Pancreas (tissue), 10 donors: ENCODE data around the gene KLF9. TPM values are rescaled to one million over a fixed set of nuclear protein-coding genes. Genes with fewer than 3 reads are reported as not detected.
A peak's percentile ranks its signal among the peaks of the same experiment; 100 is the strongest.

Source experiments
- ATAC-seq, 4 donors: fragments of 200-7000 bp; cut with Tn5 transposase; one replicate each; pipeline versions ENCODE4 v1.8.0 to v1.9.1; 2020; ENCODE audit warnings: mild to moderate bottlenecking in 4 of 4, moderate library complexity in 4 of 4
- DNase-seq, 6 donors: peaks; one replicate each; pipeline ENCODE4 v3.0.0-alpha.2; 2020
- FAIRE-seq: peaks from 2 replicates; lab custom pipeline; 2012; peaks lifted over from hg19 to GRCh38; lab: Jason Lieb, UNC
- H3K27ac ChIP-seq, 4 donors: fragments of 200-600 bp; sonication (generic); 1 replicate in 3 of 4; 2 replicates in 1 of 4; pipeline versions ENCODE4 v1.5.0 to v1.8.0; 2020
- H3K27me3 ChIP-seq, 4 donors: fragments of 200-600 bp; one replicate each; pipeline ENCODE4 v1.8.0; 2021
- H3K36me3 ChIP-seq, 3 donors: fragments of 200-600 bp; sonication (generic) in 1 of 3; one replicate each; pipeline versions ENCODE4 v1.5.0 to v1.8.0; 2020 to 2021
- H3K4me1 ChIP-seq, 3 donors: fragments of 200-600 bp; one replicate each; pipeline ENCODE4 v1.8.0; 2021
- H3K4me3 ChIP-seq, 4 donors: fragments of 200-600 bp; sonication (generic) in 2 of 4; one replicate each; pipeline versions ENCODE4 v1.5.0 to v1.8.0; 2020 to 2021
- H3K9me3 ChIP-seq, 4 donors: fragments of 200-600 bp; one replicate each; pipeline ENCODE4 v1.8.0; 2021
- WGBS, 2 donors: extraction: QIAGEN DNeasy Blood & Tissue Kit; methylation state at CpG; one replicate each; pipeline ENCODE4 v1.1.7; 2013; 5-methylcytosine and 5-hydroxymethylcytosine counted together
- intact Hi-C, 3 donors: fragments of 100-400 bp; cut with DNase I; formaldehyde crosslinking; loops; one replicate each; pipeline versions ENCODE4 v1.11.1 to v1.14.2; 2022
- polyA plus RNA-seq, 2 donors: library from polyadenylated mRNA; stranded (reverse); fragments of 200-250 nt; gene quantifications; one replicate each; pipeline ENCODE4 v1.2.3, GENCODE V29; 2013
- total RNA-seq, 6 donors: library from RNA; stranded (reverse); fragmentation: NEBNext Ultra II Directional in 4 of 6; extraction: Animal tissue kit (Norgen Biotek cat#: 25700) in 4 of 6; gene quantifications; one replicate each; pipeline versions ENCODE4 v1.2.1 to v1.2.4, GENCODE V29; 2021 to 2023
- TF ChIP-seq, protein P1 (sequence below), 4 donors: fragments of 200-600 bp; sonication (generic) in 3 of 4; IDR thresholded peaks; one replicate each; pipeline versions ENCODE4 v1.5.0 to v1.8.0; 2021; ENCODE audit warnings: antibody characterized with exemption in 4 of 4
- donor health status: healthy with polysubstance abuse.
- donor health status: DM: no; HTN: no; CAD: no; lungs with moderate emphysema.
- donor health status: DM: no; HTN: no; CAD: no.
- donor health status: control.
- donor health status: control.
- donor health status: Bipolar disorder and iron deficiency.
- donor health status: DM: yes; HTN: yes; CAD: no.
- donor health status: DM: no; HTN: no; CAD: no.
- donor health status: DM: no; HTN: no; CAD: no.
- donor health status: DM: yes; HTN: yes; CAD: no.

KLF9 gene
- total and polyA plus RNA-seq, 8 donors = 8.4 to 32.8 (median 16.5) TPM

DNA sequence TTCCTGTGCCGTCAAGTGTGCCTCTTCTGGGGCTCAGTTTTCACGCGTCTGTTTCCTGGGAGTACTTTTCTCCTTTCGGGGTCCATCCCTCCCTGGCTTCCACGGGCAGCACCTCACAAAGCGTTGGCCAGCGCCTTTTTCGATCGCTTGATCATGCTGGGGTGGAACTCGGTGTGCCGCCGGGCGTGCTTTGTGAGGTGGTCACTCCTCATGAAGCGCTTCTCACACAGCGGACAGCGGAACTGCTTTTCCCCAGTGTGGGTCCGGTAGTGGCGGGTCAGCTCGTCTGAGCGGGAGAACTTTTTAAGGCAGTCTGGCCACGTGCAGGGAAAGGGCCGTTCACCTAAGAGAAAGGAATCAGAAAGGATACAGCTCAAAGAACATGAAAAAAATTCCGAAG is 26.8 kb downstream of the KLF9 start:
- WGBS, 2 donors = 92 to 95% methylated on average over 23 of the region's 23 CpGs
- Histone ChIP-seq H3K4me3 (no peak overlapping the region), H3K9me3 (no peaks in the 10 kb centered on the region), H3K27me3 (no peaks in the 10 kb centered on the region), H3K4me1 (peaks cover 0 to 17% (median 7%) of the 10 kb centered on the region in 3 donors), H3K27ac (no peak overlapping the region), H3K36me3 (peaks cover 5 to 36% (median 9%) of the 10 kb centered on the region in 3 donors)
- intact Hi-C loops = no loop called here
- FAIRE-seq (no peak), DNase-seq (no peak), ATAC-seq (no peak)
- TF ChIP-seq, protein P1, sequence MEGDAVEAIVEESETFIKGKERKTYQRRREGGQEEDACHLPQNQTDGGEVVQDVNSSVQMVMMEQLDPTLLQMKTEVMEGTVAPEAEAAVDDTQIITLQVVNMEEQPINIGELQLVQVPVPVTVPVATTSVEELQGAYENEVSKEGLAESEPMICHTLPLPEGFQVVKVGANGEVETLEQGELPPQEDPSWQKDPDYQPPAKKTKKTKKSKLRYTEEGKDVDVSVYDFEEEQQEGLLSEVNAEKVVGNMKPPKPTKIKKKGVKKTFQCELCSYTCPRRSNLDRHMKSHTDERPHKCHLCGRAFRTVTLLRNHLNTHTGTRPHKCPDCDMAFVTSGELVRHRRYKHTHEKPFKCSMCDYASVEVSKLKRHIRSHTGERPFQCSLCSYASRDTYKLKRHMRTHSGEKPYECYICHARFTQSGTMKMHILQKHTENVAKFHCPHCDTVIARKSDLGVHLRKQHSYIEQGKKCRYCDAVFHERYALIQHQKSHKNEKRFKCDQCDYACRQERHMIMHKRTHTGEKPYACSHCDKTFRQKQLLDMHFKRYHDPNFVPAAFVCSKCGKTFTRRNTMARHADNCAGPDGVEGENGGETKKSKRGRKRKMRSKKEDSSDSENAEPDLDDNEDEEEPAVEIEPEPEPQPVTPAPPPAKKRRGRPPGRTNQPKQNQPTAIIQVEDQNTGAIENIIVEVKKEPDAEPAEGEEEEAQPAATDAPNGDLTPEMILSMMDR (IDR thresholded peaks at IDR 0.05) = no peak

DNA sequence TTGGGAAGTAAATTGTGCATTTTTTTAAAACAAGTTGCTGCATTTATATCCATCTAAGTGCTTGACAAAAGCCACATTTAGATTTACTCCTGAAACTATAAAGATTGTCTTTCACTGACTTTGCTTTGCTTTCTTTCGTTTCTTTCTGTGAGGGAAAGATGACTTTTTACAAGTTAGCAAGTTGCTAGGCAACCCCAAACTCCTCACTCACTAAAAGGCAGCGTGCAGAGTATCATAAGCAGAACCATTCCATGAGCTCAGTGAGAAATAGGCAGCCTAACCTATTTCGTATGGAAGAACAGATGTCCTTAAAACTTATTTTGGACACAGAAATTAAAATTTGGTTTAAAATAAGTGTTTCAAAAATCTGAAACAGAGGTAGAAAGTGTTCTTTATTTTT is 29.0 kb downstream of the KLF9 start:
- intact Hi-C loops = no loop called here
- no peak overlapping the region for H3K27ac ChIP-seq
- no peaks in the 10 kb centered on the region for H3K4me1 ChIP-seq
- no peak for DNase-seq
- peaks cover 5 to 36% (median 9%) of the 10 kb centered on the region in 3 donors for H3K36me3 ChIP-seq
- H3K4me3 ChIP-seq = no peak overlapping the region
- no peaks in the 10 kb centered on the region for H3K27me3 ChIP-seq
- ATAC-seq = no peak
- FAIRE-seq = no peak
- H3K9me3 ChIP-seq = no peaks in the 10 kb centered on the region
- TF ChIP-seq, protein P1 (IDR thresholded peaks at IDR 0.05) = no peak
- WGBS, 2 donors = 80 to 82% methylated on average over 3 of the region's 3 CpGs

DNA sequence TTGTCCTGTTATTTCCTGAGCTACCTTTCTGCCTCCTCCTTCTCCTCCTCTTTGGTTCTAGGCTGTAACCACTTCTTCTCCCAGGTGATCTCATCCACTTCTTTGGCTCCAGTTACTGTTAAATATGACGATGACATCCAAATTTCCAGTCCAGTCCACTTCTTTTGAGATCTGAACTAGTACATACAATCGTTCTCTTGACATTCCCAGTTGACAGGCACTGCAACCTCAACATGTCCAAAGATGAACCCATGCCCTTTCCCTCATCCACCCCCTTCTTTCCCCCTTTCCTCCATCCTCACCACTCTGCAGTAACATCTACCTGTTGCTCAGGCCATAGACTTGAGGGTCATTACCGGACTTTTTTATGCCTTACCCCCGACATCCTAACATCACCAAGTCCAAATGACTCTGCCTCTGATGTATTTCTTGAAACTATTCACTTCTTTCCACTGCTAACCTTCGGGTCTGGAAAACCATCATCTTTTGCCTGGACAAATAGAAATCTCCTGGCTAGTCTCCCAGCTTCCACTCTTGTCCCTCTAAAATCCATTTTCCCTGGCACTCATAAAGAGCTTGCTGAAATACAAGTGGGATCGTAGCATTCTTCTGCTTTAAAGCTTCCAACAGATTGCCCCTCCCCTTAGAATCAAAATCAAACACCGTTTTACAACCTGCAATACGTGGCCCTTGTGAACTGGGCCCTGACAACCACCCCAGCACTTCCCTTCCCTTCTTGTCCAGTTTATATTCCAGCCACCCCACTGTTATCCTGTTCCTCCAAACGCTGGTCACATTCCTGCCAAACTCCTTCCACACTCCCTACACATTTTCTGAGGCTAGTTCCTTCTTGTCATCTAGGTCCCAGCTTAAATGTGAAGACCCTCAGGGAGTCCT is 31.5 kb downstream of the KLF9 start:
- peak in 1 of 4 donors; percentile 4 for ATAC-seq
- TF ChIP-seq, protein P1 (IDR thresholded peaks at IDR 0.05) = no peak

DNA sequence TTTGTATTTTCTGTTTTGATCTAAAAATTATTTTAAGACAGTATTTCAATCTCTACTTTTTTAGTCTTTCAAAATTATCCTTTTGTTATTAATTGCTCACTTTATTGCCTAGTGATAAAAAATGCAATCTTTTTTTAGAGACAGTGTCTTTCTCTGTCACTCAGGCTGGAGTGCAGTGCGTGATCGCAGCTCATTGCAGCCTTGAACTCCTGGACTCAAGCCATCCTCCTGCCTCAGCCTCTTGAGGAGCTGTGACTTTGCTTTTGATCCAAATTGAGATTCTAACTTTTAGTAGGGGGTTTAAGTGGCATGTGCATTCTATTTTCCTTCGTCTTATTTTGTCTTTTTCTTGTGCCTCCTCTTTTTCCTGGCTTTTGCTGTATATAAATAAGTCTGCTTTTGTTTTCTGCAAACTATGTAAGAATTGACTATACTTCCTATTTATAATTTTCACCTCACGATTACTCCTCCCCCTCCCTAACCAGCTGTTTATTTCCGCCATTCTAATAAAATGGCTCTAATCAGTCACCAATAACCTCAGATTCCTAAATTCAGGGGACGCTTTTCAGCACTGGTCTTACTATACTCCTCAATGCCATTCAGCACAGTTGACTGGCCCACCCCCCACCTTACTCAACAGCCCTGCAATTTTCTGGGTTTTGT is 32.3 kb downstream of the KLF9 start:
- intact Hi-C loops = no loop called here
- DNase-seq (no peak), FAIRE-seq (peak; percentile 26), ATAC-seq (peak in 2 of 4 donors; percentile 33 to 35)
- H3K27me3 ChIP-seq = no peaks in the 10 kb centered on the region
- no peaks in the 10 kb centered on the region for H3K4me1 ChIP-seq
- no peak overlapping the region for H3K4me3 ChIP-seq
- H3K9me3 ChIP-seq = no peaks in the 10 kb centered on the region
- H3K36me3 ChIP-seq = peaks cover 5 to 31% (median 9%) of the 10 kb centered on the region in 3 donors
- H3K27ac ChIP-seq = no peak overlapping the region
- 63 to 69% methylated on average over 6 of the region's 6 CpGs for WGBS, 2 donors
- TF ChIP-seq, protein P1 (IDR thresholded peaks at IDR 0.05) = no peak

More for the DNA sequence above, 31.5 kb downstream of the KLF9 start:
- Histone ChIP-seq H3K4me1 (no peaks in the 10 kb centered on the region), H3K36me3 (peaks cover 5 to 36% (median 9%) of the 10 kb centered on the region in 3 donors), H3K27ac (no peak overlapping the region), H3K27me3 (no peaks in the 10 kb centered on the region), H3K4me3 (no peak overlapping the region), H3K9me3 (no peaks in the 10 kb centered on the region)
- intact Hi-C loops = no loop called here
- no peak for FAIRE-seq
- 78 to 87% methylated on average over 9 of the region's 9 CpGs for WGBS, 2 donors
- no peak for DNase-seq
